K562 (cell line): ENCODE measurements around the gene SSU72. TPM values are rescaled to one million over a fixed set of nuclear protein-coding genes. Genes with fewer than 3 reads are reported as not detected.

ENCODE experiments used
- MAFG ChIP-seq: fragments of 450-650 bp; conservative IDR thresholded peaks from 2 replicates; pipeline ENCODE4 v1.6.1; 2016; ENCODE audit warnings: missing genetic modification characterization, missing compliant biosample characterization
- MGA ChIP-seq: fragments of 450-650 bp; IDR thresholded peaks from 2 replicates; pipeline ENCODE4 v1.6.1; 2016; ENCODE audit warnings: mild to moderate bottlenecking, moderate library complexity
- NR2C2 ChIP-seq, 2 experiments: fragments of 200-800 bp in 1 of 2; sonication (Bioruptor generic) in 1 of 2; sonication (generic) in 1 of 2; formaldehyde crosslinking in 1 of 2; IDR thresholded peaks; 2 replicates each; pipeline versions ENCODE4 v1.6.1 to v1.8.0; 2016 to 2022; ENCODE audit warnings: mild to moderate bottlenecking in 1 of 2, missing compliant biosample characterization in 1 of 2, missing genetic modification characterization in 1 of 2, missing genetic modification reagents in 1 of 2
- PHF20 ChIP-seq: fragments of 450-650 bp; IDR thresholded peaks from 2 replicates; pipeline ENCODE4 v1.6.1; 2018; ENCODE audit not compliant: partially characterized antibody
- PYGO2 ChIP-seq: fragments of 450-650 bp; IDR thresholded peaks from 2 replicates; pipeline ENCODE4 v1.6.1; 2016; ENCODE audit warnings: mild to moderate bottlenecking, missing genetic modification characterization, moderate library complexity, missing compliant biosample characterization
- RHOXF2B ChIP-seq: fragments of 250-450 bp; sonication (Bioruptor Pico); conservative IDR thresholded peaks from 2 replicates; pipeline ENCODE4 v1.5.1; 2021
- TEAD2 ChIP-seq: fragments of 450-650 bp; IDR thresholded peaks from 2 replicates; pipeline ENCODE4 v1.6.1; 2016; ENCODE audit warnings: missing genetic modification characterization, control low read depth, missing compliant biosample characterization
- ZHX1 ChIP-seq: fragments of 150-350 bp; conservative IDR thresholded peaks from 2 replicates; pipeline ENCODE4 v1.6.1; 2014; ENCODE audit warnings: low read length
- polyA plus RNA-seq, 8 experiments: library from polyadenylated mRNA; depleted of rRNA in 4 of 8; stranded (reverse) in 5 of 8; unstranded in 3 of 8; fragments of >200 nt; fragmentation: Nextera tagmentation in 2 of 8; fragmentation: Illumina TruSeq in 1 of 8; extraction: Ambion mirVana in 2 of 8; extraction: Trizol in 1 of 8; gene quantifications; 2 replicates each; pipeline versions ENCODE4 v1.2.1 to v1.2.3, GENCODE V29; 2011 to 2014; ENCODE audit warnings: inconsistent platforms in 1 of 8, missing spikeins in 1 of 8
- total RNA-seq, 7 experiments: library from RNA; depleted of rRNA in 6 of 7; stranded (reverse); fragments of >200 nt in 6 of 7; fragmentation: Illumina TruSeq in 2 of 7; extraction: Trizol in 2 of 7; gene quantifications; 2 replicates each; pipeline versions ENCODE4 v1.2.1 to v1.2.3, GENCODE V29; 2011 to 2021; ENCODE audit warnings: low replicate concordance in 1 of 7
- TF ChIP-seq, protein P1 (sequence below): fragments of 250-450 bp; sonication (Bioruptor Pico); IDR thresholded peaks from 2 replicates; pipeline ENCODE4 v1.8.0; 2022; ENCODE audit warnings: inconsistent platforms

The SSU72 gene
- total and polyA plus RNA-seq, 9 of the 15 experiments (the other 6 are each of a cell fraction or from before 2014, with no cell fraction given), result 70.8 to 201 (median 94.6) TPM

GRCh38 chr1:1609822-1610485, 35.3 kb upstream of the SSU72 start (continued):
- no peak for TF ChIP-seq ZHX1
- TF ChIP-seq MAFG (tag), result peak; percentile 22; the same call in 1 of the 2 replicates
- TF ChIP-seq MGA, result no peak
- TF ChIP-seq, protein P1, sequence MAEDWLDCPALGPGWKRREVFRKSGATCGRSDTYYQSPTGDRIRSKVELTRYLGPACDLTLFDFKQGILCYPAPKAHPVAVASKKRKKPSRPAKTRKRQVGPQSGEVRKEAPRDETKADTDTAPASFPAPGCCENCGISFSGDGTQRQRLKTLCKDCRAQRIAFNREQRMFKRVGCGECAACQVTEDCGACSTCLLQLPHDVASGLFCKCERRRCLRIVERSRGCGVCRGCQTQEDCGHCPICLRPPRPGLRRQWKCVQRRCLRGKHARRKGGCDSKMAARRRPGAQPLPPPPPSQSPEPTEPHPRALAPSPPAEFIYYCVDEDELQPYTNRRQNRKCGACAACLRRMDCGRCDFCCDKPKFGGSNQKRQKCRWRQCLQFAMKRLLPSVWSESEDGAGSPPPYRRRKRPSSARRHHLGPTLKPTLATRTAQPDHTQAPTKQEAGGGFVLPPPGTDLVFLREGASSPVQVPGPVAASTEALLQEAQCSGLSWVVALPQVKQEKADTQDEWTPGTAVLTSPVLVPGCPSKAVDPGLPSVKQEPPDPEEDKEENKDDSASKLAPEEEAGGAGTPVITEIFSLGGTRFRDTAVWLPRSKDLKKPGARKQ, result no peak
- no peak for TF ChIP-seq RHOXF2B (CRISPR knock-in tag)
- TF ChIP-seq TEAD2 (tag), result peak; percentile 92
- TF ChIP-seq PHF20, result no peak
- peak; percentile 94 for TF ChIP-seq PYGO2 (tag)
- no peak for TF ChIP-seq NR2C2 (CRISPR knock-in tag; IDR thresholded peaks at IDR 0.05)
- TF ChIP-seq NR2C2 (tag; IDR thresholded peaks at IDR 0.05), result no peak
